ENCODE data around the gene PXN. TPM values are rescaled to one million over a fixed set of nuclear protein-coding genes. Genes with fewer than 3 reads are reported as not detected.
A peak's percentile ranks its signal among the peaks of the same experiment; 100 is the strongest.

Gene PXN
- total RNA-seq, 1 donor: 41.6 TPM

GRCh38 chr12:120190985-120191480 is 74.5 kb downstream of the PXN start:
- no peak overlapping the region for H3K4me3 ChIP-seq (ENCODE audit: insufficient read depth, low read length)
- peaks cover 29% of the 10 kb centered on the region for H4K20me1 ChIP-seq (ENCODE audit: insufficient read depth, low read length)
- H3K4me1 ChIP-seq (ENCODE audit: insufficient read depth, low read length): peaks cover 16% of the 10 kb centered on the region
- H3K79me2 ChIP-seq (ENCODE audit: insufficient read depth, low read length): peaks cover 87% of the 10 kb centered on the region
- peaks cover 49% of the 10 kb centered on the region for H3K36me3 ChIP-seq (ENCODE audit: insufficient read depth, low read length)
- no peaks in the 10 kb centered on the region for H3K27me3 ChIP-seq (ENCODE audit: insufficient read depth, low read length)
- DNase-seq (ENCODE audit: insufficient read length, low spot score, missing footprints): no peak
- no peaks in the 10 kb centered on the region for H3K9me3 ChIP-seq (ENCODE audit: low read depth, low read length)
- no peak for TF ChIP-seq CTCF (IDR thresholded peaks at IDR 0.05; ENCODE audit: extremely low read depth, low read depth, low read length)
- no peak overlapping the region for H3K27ac ChIP-seq (ENCODE audit: low read depth, low read length)
- H2AFZ ChIP-seq (ENCODE audit: low read length): no peak overlapping the region
- no peak overlapping the region for H3K4me2 ChIP-seq (ENCODE audit: insufficient read depth, low read length)

GRCh38 chr12:120190386-120190785 is 75.1 kb downstream of the PXN start:
- Histone ChIP-seq H3K36me3 (ENCODE audit: insufficient read depth, low read length) (peaks cover 51% of the 10 kb centered on the region), H2AFZ (ENCODE audit: low read length) (no peak overlapping the region), H3K4me2 (ENCODE audit: insufficient read depth, low read length) (no peak overlapping the region), H4K20me1 (ENCODE audit: insufficient read depth, low read length) (peaks cover 27% of the 10 kb centered on the region), H3K9me3 (ENCODE audit: low read depth, low read length) (no peaks in the 10 kb centered on the region), H3K27me3 (ENCODE audit: insufficient read depth, low read length) (no peaks in the 10 kb centered on the region), H3K4me1 (ENCODE audit: insufficient read depth, low read length) (peaks cover 12% of the 10 kb centered on the region), H3K79me2 (ENCODE audit: insufficient read depth, low read length) (peaks cover 90% of the 10 kb centered on the region), H3K4me3 (ENCODE audit: insufficient read depth, low read length) (no peak overlapping the region), H3K27ac (ENCODE audit: low read depth, low read length) (no peak overlapping the region)
- TF ChIP-seq CTCF (IDR thresholded peaks at IDR 0.05; ENCODE audit: extremely low read depth, low read depth, low read length): no peak
- no peak for DNase-seq (ENCODE audit: insufficient read length, low spot score, missing footprints)

- Histone ChIP-seq H4K20me1 (ENCODE audit: insufficient read depth, low read length) (peaks cover 48% of the 10 kb centered on the region), H3K27me3 (ENCODE audit: insufficient read depth, low read length) (no peaks in the 10 kb centered on the region), H3K4me3 (ENCODE audit: insufficient read depth, low read length) (no peak overlapping the region), H3K4me2 (ENCODE audit: insufficient read depth, low read length) (no peak overlapping the region), H3K36me3 (ENCODE audit: insufficient read depth, low read length) (peaks cover 83% of the 10 kb centered on the region), H3K79me2 (ENCODE audit: insufficient read depth, low read length) (peaks cover 87% of the 10 kb centered on the region), H3K9me3 (ENCODE audit: low read depth, low read length) (no peaks in the 10 kb centered on the region), H3K4me1 (ENCODE audit: insufficient read depth, low read length) (peaks cover 20% of the 10 kb centered on the region), H2AFZ (ENCODE audit: low read length) (no peak overlapping the region), H3K27ac (ENCODE audit: low read depth, low read length) (no peak overlapping the region)
- no peak for DNase-seq (ENCODE audit: insufficient read length, low spot score, missing footprints)
- no peak for TF ChIP-seq CTCF (IDR thresholded peaks at IDR 0.05; ENCODE audit: extremely low read depth, low read depth, low read length)
These were observed 78.9 kb downstream of the PXN start for GRCh38 chr12:120186654-120187053.

GRCh38 chr12:120183211-120183631 is 82.3 kb downstream of the PXN start:
- peaks cover 20% of the 10 kb centered on the region for H3K4me1 ChIP-seq (ENCODE audit: insufficient read depth, low read length)
- no peaks in the 10 kb centered on the region for H3K27me3 ChIP-seq (ENCODE audit: insufficient read depth, low read length)
- H3K27ac ChIP-seq (ENCODE audit: low read depth, low read length): peak overlapping the region; percentile 80
- no peak overlapping the region for H3K4me2 ChIP-seq (ENCODE audit: insufficient read depth, low read length)
- no peak overlapping the region for H2AFZ ChIP-seq (ENCODE audit: low read length)
- H3K4me3 ChIP-seq (ENCODE audit: insufficient read depth, low read length): no peak overlapping the region
- H3K9me3 ChIP-seq (ENCODE audit: low read depth, low read length): no peaks in the 10 kb centered on the region
- peaks cover 77% of the 10 kb centered on the region for H3K36me3 ChIP-seq (ENCODE audit: insufficient read depth, low read length)
- peaks cover 80% of the 10 kb centered on the region for H3K79me2 ChIP-seq (ENCODE audit: insufficient read depth, low read length)
- TF ChIP-seq CTCF (IDR thresholded peaks at IDR 0.05; ENCODE audit: extremely low read depth, low read depth, low read length): no peak
- peaks cover 52% of the 10 kb centered on the region for H4K20me1 ChIP-seq (ENCODE audit: insufficient read depth, low read length)
- no peak for DNase-seq (ENCODE audit: insufficient read length, low spot score, missing footprints)

Data from osteoblast (primary cell).